Activated CD4-positive, alpha-beta T cell treated with anti-CD3 and anti-CD28 coated beads, Interleukin-2, amount 50 U/mL, for 1 hour (primary cell): ENCODE results near the gene GABRB1.

Experiments used
- DNase-seq: peaks from one replicate; pipeline ENCODE4 v3.0.0-alpha.2; 2020

GABRB1 gene

DNA sequence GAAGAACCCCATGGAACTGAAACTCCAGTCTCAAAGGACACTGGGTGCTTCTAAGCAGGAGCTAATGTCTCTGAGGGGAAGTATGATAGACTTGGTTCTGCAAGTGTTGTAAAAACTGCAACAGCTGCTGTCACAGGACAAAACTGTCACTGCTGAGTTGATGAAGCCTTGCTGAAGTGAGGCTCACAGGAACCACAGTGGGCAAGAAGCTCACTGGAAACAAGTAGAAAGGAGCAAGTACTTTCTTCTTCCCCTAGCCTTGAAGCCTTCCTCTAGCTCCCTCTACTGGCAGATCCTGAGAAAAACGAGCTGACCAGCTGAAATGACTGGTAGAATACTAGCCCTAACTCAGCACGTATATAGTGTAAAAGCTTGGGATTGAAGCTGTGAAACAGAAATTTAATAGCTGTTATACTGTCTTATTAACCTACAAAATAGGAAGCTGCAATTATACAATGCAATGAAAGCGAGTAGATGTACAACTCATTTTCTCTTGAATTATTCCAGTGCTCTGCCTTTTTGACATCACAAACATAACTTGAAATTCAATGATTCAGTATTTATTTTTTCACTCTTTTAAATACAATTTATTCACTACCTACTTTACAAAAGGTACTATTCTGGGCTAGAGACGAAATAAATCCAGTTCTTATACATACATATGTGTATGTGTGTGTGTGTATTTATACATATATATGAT is 91.4 kb downstream of the GABRB1 start:
- DNase-seq, result peak; percentile 8

- DNase-seq, result no peak
Observed at GRCh38 chr4:47128991-47129390, 97.6 kb downstream of the GABRB1 start.

GRCh38 chr4:47135210-47135609 is 103.8 kb downstream of the GABRB1 start:
- DNase-seq, result no peak

DNA sequence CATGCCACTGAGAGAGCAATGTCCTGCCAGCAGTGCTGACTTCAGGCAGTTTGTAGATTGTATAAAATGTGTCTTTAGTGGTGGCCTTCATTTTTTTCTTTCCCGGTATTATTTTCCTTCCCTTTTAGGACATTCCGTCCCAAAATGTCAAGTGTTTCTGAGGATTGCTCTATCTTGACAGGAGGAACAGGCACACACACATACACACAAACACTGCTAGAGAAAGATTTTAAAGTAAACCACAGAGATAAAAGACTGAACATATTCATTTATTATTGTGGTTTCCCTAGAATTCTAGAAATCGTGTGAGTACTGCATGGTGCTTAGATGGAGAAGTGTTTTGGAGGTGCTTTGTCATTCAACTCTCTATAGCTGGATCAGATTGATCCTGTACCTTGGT is 111.9 kb downstream of the GABRB1 start:
- DNase-seq, result no peak

GRCh38 chr4:47145630-47146029 is 114.3 kb downstream of the GABRB1 start:
- no peak for DNase-seq

DNA sequence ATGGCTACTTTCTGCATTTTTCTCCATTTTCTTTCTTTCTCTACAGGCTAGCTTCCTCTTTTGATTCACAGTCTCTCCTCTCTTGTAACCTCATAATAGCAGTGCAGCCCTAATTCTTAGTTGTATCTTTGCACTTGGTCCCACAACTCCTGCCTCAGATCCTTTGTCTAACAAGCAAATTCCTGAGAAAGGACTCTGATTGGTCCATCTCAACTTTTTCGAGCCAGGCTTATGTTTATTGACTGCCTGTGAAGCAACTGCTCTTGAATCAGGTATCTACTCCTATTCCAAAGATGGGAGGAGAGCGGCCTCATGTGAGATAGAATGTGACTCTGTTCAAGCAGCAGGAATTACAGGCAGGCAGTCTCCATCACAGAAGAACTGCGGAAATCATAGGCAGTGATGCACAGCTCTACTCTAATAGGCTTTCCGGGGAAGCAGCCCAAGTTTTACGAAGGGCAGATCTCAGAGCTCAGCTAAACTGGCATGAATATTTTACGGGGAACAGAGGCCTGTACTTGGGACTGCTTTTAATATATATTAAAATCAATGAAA is 123.5 kb downstream of the GABRB1 start:
- DNase-seq, result no peak

GRCh38 chr4:47155919-47156318 is 124.6 kb downstream of the GABRB1 start:
- DNase-seq, result no peak

GRCh38 chr4:47160095-47160494 is 128.7 kb downstream of the GABRB1 start:
- no peak for DNase-seq

DNA sequence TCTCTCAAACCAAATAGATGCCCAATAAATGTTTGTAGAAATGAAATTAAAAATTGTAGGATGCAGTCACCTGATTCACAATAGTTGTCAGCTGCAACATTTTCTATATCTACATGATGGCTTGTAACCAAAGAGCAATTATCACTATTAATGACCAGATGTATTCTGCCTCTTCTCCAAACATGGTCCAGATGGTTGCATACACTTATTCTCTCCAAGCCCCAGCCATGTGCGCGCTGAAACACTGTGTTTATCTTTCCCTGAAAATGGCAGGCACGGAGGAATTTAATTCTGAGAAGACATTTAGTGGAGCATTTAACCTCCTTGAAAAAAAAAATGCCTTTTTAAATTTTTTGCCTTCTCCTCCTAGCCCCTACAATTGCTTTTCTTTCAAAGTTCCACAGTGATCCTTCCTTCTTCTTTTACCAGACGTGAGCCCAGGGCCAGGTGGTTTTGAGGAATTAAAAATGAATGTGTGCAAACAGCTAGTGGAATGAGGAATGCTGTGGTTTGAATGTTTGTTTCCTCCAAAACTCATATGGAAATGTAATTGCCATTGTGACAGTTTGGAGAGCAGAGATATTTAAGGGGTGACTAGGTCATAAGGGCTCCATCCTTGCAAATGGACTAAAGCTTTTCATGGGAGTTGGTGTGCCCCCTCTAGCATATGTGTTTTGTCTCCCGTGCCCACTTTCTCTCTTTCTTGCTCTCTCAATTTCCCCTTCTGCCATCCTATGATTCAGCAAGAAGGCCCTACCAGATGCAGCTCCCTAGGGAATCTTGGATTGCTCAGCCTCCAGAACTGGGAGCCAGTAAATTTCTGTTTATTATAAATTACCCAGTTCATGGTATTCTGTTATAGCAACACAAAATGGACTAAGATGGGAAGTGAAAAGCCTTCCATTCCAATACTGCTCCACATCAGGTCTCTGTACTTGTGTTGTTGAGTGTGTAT is 136.0 kb downstream of the GABRB1 start:
- DNase-seq, result no peak

- DNase-seq, result no peak
Observed at GRCh38 chr4:47184083-47184482, 152.7 kb downstream of the GABRB1 start.

GRCh38 chr4:47185761-47186160 is 154.4 kb downstream of the GABRB1 start:
- DNase-seq, result no peak

DNA sequence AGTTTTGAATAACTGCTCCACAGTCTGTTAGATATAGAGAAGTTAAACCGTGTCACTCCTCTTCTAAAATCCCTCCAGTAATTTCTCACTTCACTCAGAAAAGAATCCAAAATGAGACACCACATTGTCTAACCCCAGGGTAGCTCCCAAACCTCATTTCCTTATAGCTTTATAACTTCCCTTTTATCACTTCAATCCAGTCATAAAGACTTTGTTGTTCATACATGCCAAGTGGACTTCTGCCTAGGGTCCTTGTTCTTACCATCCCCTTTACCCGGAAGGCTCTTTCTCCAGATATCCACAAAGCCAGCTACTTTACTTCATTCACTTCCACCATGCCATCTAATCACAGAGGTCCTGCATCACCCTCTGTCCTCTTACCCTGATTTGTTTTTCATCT is 156.2 kb downstream of the GABRB1 start:
- no peak for DNase-seq

GRCh38 chr4:47193179-47193578 is 161.8 kb downstream of the GABRB1 start:
- no peak for DNase-seq

DNA sequence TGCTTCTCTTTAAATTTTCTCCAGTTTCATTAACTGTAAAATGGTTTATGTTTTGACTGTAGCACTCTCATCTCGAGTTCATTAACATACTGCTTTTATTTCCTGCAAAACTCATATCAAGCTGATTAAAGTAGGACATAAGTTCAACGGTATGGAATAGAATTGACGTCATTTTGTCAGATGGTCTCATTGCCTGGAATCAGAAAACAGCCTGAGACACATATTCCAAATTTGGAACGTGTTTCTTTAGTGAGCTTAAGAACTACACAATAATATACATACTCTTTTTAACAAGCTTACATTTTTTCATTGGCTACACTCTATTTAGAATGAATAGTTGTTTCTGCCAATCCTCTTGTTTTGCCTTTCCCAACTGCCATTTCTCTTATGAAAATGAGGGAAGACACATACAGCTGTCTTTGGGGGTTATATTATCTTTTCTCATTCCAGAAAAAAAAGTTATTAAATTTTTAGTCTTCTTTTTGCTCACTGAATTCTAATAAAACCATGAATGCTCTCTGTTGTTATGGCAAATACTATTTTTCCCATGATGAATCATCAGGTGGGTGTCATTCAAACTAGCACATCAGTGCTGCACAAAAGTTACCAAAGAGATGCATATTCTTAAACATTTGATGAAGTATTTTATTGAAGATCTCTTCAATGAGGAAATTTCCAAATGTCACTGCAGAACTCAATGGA is 162.8 kb downstream of the GABRB1 start:
- no peak for DNase-seq

DNA sequence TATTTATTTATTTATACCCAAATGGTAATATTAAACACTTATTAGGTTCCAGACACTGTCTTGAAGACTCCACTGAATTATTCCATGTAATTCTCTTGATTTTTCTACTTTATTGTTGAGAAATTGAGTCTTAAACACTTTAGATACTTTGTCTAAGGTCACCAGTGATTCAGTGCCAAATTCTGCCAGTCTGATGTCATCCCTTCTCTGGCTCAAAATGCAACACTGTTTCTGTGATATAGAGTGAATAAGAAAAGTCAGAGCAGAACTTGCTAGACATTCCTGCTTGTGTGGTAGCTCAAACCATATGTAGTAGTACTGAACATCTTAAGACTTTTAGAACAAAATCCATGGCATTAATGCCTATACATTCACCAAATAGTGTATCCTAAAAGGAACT is 164.3 kb downstream of the GABRB1 start:
- DNase-seq, result no peak

- DNase-seq, result no peak
Observed at GRCh38 chr4:47198791-47199190, 167.4 kb downstream of the GABRB1 start.

DNA sequence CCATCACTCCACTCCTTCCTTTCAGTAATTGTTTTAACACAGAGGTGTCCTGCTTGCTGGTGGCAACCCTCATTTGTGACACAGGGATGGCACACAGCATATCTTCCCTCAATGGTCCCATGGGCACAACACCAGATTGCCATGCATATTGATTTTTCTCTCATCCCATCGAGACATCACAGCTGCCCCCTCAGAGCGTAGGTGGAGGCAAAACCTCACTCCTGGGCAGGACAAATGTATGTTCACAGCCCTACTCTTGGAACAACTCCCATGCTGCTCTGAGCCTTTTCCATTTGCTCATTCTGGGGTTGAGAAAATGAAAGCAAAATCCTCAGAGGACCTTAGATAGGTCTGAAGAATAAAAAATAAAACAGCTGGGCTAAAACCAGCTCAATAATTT is 172.2 kb downstream of the GABRB1 start:
- DNase-seq, result no peak

GRCh38 chr4:47207555-47207954 is 176.2 kb downstream of the GABRB1 start:
- DNase-seq, result no peak

DNA sequence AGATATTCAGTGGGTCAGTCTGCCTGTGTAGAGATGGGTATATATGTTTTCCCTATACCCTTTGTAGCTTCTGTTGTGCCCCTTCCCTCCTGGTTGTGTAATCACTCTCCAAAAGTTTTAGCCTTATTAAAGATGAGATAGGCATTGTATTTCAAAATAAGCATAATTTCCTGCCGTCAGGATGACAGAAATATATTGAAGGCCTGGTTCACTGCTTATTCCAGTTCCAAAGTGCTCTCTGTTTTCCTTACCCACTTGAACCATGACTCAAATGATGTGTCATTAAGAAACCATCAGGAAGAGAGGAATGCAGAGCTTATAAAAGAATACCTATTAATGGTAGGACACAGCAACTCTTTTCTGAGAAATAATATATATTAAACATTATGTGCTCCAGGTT is 178.5 kb downstream of the GABRB1 start:
- DNase-seq, result no peak

- no peak for DNase-seq
Observed at GRCh38 chr4:47210828-47211227, 179.5 kb downstream of the GABRB1 start.

DNA sequence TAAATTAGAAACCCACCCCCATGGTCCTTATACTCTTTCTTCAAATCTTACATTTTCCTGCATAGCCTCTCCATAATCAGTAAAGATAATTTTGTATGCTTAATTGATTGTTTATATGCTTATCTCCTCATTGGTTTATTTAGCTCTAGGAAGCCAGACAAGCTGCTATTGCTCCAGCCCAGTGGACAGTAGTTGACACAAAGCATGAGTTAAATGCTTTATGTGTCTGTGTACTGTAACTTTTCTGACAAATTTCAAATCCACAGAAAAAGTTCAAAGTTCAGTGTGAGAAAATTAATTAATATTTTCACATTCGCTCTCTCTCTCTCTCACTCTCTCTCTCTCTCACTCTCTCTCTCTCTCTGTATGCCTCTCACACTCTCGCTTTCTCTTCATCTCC is 181.7 kb downstream of the GABRB1 start:
- DNase-seq, result no peak

- DNase-seq, result no peak
Observed at GRCh38 chr4:47213539-47213938, 182.2 kb downstream of the GABRB1 start.

DNA sequence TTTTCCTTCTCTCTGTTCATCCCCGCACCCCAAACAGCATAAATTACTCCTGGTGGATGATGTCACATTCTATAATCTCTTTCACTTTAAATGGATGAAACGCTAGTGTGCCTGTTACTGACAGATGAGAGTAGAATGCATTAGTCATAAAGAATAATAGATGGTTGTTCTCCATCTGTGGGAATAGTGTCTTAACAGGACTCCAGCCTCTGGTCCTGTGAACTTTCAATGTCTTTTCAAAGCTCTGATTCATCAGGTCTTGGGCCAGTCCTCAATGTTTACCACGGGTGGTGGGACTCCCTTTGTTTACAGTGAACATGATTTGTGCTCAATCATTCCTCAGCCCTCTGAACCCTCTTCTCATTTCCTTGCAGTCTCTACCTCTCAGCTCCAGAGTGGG is 182.6 kb downstream of the GABRB1 start:
- DNase-seq, result no peak
